ENCODE measurements around the gene SALL1. TPM values are rescaled to one million over a fixed set of nuclear protein-coding genes. Genes with fewer than 3 reads are reported as not detected.

Gene SALL1
- total and polyA plus RNA-seq, 2 experiments from 2014 or later: 9.4 to 22.7 TPM

DNA sequence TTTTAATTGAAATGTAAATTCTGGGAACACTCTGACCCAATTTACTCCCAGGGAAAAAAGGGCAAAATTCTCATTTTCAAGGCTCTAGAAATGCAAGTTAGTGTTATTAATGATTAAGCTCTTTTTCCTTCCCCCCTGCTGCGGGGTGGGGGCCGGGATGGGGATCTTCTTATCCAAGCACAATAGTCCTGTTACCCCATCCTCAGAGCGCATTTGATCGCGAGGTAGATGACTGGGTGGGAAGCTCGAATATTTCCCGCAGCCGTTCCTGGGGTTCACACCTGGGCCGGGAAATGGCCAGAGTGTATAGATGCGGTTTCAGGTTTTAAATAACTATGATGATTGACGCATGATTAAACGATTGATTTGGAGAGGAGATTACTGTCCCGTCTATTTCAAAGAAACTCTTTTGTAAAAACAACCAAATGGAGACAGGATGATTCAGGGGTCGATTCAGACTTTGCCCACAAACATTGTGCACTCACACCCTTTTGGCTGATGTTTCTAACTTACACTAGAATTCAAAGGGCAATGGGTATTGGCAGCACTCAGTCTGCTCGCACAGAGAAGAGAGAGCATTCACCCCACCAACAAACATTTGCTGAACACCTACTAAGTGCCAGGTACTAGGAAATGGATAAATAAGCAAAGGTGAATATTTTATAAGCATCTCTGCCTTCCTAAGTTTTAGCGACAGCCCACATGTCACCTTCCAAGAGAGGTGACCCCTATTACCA, 55.0 kb downstream of the SALL1 start:
- peaks cover 3% of the 10 kb centered on the region for H3K27me3 Mint-ChIP-seq (ENCODE audit: insufficient read depth, low read depth, poor library complexity)
- Histone ChIP-seq H2AFZ (peak overlapping the region; percentile 97; the same call in 1 of the 2 replicates), H3K4me1 (ENCODE audit: insufficient read depth) (peaks cover 21% of the 10 kb centered on the region), H3K27me3 (ENCODE audit: insufficient read depth) (no peaks in the 10 kb centered on the region), H3K4me2 (peak overlapping the region; percentile 68), H3K36me3 (ENCODE audit: insufficient read depth) (no peaks in the 10 kb centered on the region), H4K20me1 (replicated peaks; ENCODE audit: insufficient read depth) (no peaks in the 10 kb centered on the region; the same call in 1 of the 2 replicates), H3K79me2 (replicated peaks; ENCODE audit: insufficient read depth) (no peaks in the 10 kb centered on the region), H3K27ac (ENCODE audit: low read depth) (no peak overlapping the region), H3F3A (replicated peaks; ENCODE audit: low read depth) (0 out of 2 replicates have a peak, but pooled peaks cover 2% of the 10 kb centered on the region), H3K4me3 (peak overlapping the region; percentile 35; the same call in 1 of the 2 replicates), H3K9me2 (ENCODE audit: insufficient read depth) (peaks cover 11% of the 10 kb centered on the region; the same call in 1 of the 2 replicates)
- no peaks in the 10 kb centered on the region for H3K36me3 Mint-ChIP-seq (ENCODE audit: low read depth)
- ATAC-seq (peak; percentile 68), DNase-seq (ENCODE audit: low spot score) (no peak)
- no peak overlapping the region for H3K4me3 Mint-ChIP-seq
- H3K4me1 Mint-ChIP-seq: peaks cover 14% of the 10 kb centered on the region
- no peaks in the 10 kb centered on the region; the same call in 2 of the 3 replicates for H3K9me3 Mint-ChIP-seq
- H3K27ac Mint-ChIP-seq: no peak overlapping the region
- TF ChIP-seq STAT1 (IDR thresholded peaks at IDR 0.05; ENCODE audit: unreplicated experiment) (no peak), ZNF331 (CRISPR knock-in tag; IDR thresholded peaks at IDR 0.05; ENCODE audit: low read depth) (no peak), POLR2AphosphoS5 (IDR thresholded peaks at IDR 0.05; ENCODE audit: low read depth) (no peak), EZH2phosphoT487 (IDR thresholded peaks at IDR 0.05; ENCODE audit: unreplicated experiment) (no peak), JUNB (IDR thresholded peaks at IDR 0.05; ENCODE audit: unreplicated experiment) (no peak), EZH2 (IDR thresholded peaks at IDR 0.05; ENCODE audit: low read depth, unreplicated experiment) (no peak)
- TF ChIP-seq, protein P1, sequence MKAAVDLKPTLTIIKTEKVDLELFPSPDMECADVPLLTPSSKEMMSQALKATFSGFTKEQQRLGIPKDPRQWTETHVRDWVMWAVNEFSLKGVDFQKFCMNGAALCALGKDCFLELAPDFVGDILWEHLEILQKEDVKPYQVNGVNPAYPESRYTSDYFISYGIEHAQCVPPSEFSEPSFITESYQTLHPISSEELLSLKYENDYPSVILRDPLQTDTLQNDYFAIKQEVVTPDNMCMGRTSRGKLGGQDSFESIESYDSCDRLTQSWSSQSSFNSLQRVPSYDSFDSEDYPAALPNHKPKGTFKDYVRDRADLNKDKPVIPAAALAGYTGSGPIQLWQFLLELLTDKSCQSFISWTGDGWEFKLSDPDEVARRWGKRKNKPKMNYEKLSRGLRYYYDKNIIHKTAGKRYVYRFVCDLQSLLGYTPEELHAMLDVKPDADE (IDR thresholded peaks at IDR 0.05): no peak

DNA sequence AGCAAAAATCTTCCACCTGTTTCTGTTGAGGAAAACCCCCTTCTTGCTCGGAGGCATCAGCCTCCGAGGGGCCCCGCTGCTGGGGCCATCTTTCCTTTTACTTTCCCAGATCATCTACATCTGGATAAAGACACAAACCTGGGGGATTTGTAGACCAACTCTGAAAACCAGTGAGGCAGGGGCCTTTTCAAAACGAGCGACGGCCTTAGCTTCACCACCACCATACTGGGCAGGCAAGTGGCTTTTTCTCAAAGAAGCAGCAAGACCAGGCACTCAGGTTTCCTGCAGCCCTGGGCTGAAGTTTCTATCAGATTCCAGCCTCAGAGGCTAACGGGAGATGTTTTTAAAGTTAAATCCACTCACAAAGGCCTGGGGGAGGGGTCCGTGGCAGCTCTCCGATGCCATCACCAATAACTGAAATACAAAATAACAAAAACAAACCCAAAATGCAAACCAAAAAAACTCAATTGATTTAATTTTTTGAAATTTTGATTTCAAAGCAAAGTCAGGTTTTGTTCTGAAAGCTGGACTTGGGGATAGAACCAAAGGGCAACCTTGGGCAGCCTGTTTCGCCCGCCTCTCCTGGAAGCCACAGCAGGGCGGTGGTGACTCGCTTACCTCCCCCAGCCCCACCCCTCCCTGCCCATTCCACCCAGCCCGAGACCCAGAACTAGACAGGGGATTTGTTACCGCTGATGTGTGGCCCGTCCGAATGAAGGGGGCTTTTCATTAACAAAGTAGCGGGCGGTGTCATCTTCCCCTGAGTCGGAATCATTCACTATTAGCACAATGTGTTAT, 55.8 kb downstream of the SALL1 start:
- Histone ChIP-seq H3K9me2 (ENCODE audit: insufficient read depth) (peaks cover 11% of the 10 kb centered on the region; the same call in 1 of the 2 replicates), H3K27ac (ENCODE audit: low read depth) (peak overlapping the region; percentile 45; the same call in 1 of the 2 replicates), H3K4me2 (peak overlapping the region; percentile 68), H3K36me3 (ENCODE audit: insufficient read depth) (no peaks in the 10 kb centered on the region), H4K20me1 (replicated peaks; ENCODE audit: insufficient read depth) (no peaks in the 10 kb centered on the region; the same call in 1 of the 2 replicates), H3F3A (replicated peaks; ENCODE audit: low read depth) (0 out of 2 replicates have a peak, but pooled peaks cover 2% of the 10 kb centered on the region), H3K4me1 (ENCODE audit: insufficient read depth) (peaks cover 21% of the 10 kb centered on the region), H2AFZ (peak overlapping the region; percentile 97), H3K4me3 (peak overlapping the region; percentile 35; the same call in 1 of the 2 replicates), H3K79me2 (replicated peaks; ENCODE audit: insufficient read depth) (no peaks in the 10 kb centered on the region), H3K27me3 (ENCODE audit: insufficient read depth) (no peaks in the 10 kb centered on the region)
- ATAC-seq: peak; percentile 80
- H3K36me3 Mint-ChIP-seq (ENCODE audit: low read depth): no peaks in the 10 kb centered on the region
- H3K9me3 Mint-ChIP-seq: no peaks in the 10 kb centered on the region; the same call in 2 of the 3 replicates
- DNase-seq (ENCODE audit: low spot score): no peak
- H3K4me1 Mint-ChIP-seq: peaks cover 12% of the 10 kb centered on the region
- peaks cover 3% of the 10 kb centered on the region for H3K27me3 Mint-ChIP-seq (ENCODE audit: insufficient read depth, low read depth, poor library complexity)
- H3K27ac Mint-ChIP-seq: no peak overlapping the region
- no peak overlapping the region for H3K4me3 Mint-ChIP-seq
- no peak for TF ChIP-seq ZNF114 (CRISPR knock-in tag; IDR thresholded peaks at IDR 0.05)
- no peak for TF ChIP-seq POLR2AphosphoS5 (IDR thresholded peaks at IDR 0.05; ENCODE audit: low read depth)
- TF ChIP-seq JUNB (IDR thresholded peaks at IDR 0.05; ENCODE audit: unreplicated experiment): no peak
- TF ChIP-seq, protein P2, sequence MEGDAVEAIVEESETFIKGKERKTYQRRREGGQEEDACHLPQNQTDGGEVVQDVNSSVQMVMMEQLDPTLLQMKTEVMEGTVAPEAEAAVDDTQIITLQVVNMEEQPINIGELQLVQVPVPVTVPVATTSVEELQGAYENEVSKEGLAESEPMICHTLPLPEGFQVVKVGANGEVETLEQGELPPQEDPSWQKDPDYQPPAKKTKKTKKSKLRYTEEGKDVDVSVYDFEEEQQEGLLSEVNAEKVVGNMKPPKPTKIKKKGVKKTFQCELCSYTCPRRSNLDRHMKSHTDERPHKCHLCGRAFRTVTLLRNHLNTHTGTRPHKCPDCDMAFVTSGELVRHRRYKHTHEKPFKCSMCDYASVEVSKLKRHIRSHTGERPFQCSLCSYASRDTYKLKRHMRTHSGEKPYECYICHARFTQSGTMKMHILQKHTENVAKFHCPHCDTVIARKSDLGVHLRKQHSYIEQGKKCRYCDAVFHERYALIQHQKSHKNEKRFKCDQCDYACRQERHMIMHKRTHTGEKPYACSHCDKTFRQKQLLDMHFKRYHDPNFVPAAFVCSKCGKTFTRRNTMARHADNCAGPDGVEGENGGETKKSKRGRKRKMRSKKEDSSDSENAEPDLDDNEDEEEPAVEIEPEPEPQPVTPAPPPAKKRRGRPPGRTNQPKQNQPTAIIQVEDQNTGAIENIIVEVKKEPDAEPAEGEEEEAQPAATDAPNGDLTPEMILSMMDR (conservative IDR thresholded peaks at IDR 0.05; ENCODE audit: low read depth in 2 of 2): no peak
- TF ChIP-seq EZH2 (IDR thresholded peaks at IDR 0.05; ENCODE audit: low read depth, unreplicated experiment): no peak
- TF ChIP-seq STAT1 (IDR thresholded peaks at IDR 0.05; ENCODE audit: unreplicated experiment): no peak
- no peak for TF ChIP-seq EZH2phosphoT487 (IDR thresholded peaks at IDR 0.05; ENCODE audit: unreplicated experiment)
- TF ChIP-seq CREB1 (CRISPR knock-in tag; IDR thresholded peaks at IDR 0.05; ENCODE audit: low read depth): no peak
